Brain microvascular endothelial cell (primary cell): ENCODE results near the gene KLRG1.

Source experiments
- DNase-seq: peaks from one replicate; pipeline ENCODE4 v3.0.0-alpha.2; 2020
- H3K27ac ChIP-seq: fragments of 250-450 bp; sonication (Bioruptor Pico); 2 replicates; pipeline ENCODE4 v1.5.1; 2020; ENCODE audit warnings: mild to moderate bottlenecking, moderate library complexity
- H3K27me3 ChIP-seq: fragments of 250-450 bp; sonication (Bioruptor Pico); replicated peaks from 2 replicates; pipeline ENCODE4 v1.5.1; 2020; ENCODE audit warnings: mild to moderate bottlenecking
- H3K36me3 ChIP-seq: fragments of 250-450 bp; sonication (Bioruptor Pico); replicated peaks from 2 replicates; pipeline ENCODE4 v1.5.1; 2020; ENCODE audit warnings: mild to moderate bottlenecking
- H3K4me3 ChIP-seq: 2 replicates; pipeline ENCODE4 v1.5.1; 2011; ENCODE audit warnings: low read depth, mild to moderate bottlenecking, control low read depth, low read length, moderate library complexity
- CTCF ChIP-seq: IDR thresholded peaks from 2 replicates; pipeline ENCODE4 v1.5.1; 2011; ENCODE audit warnings: low read depth, mild to moderate bottlenecking, moderate library complexity, low read length, control low read depth, inconsistent platforms; ENCODE audit errors: missing control alignments
- in situ Hi-C: cut with HindIII; loops from 2 replicates; pipeline ENCODE4 v1.10.0; 2017; ENCODE audit warnings: low sequenced_read_pairs, low pct_ligation_motif_present

KLRG1 gene

DNA sequence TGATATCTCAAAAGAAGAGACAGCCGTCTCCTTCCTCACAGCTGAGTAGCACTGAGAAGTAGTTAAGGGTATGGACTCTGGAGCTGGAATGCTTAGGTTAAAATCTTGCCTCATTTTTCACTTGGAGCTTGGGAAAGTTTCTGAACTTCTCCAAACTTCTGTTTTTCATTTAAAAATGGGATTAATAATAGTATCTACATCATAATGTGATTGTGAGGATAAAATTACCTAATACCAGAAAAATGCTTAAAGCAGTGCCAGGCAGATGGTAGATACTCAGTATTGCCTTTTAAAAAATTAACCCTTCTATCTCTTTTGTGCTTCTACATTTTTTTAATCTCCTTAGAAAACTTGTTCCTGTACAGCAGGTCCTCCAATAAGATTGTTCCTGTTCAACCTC, 63.3 kb downstream of the KLRG1 start:
- DNase-seq = no peak
- no peak overlapping the region for H3K4me3 ChIP-seq
- no peak overlapping the region for H3K27ac ChIP-seq
- TF ChIP-seq CTCF = no peak
- H3K27me3 ChIP-seq = no peaks in the 10 kb centered on the region
- in situ Hi-C loops = no loop called here
- H3K36me3 ChIP-seq = no peaks in the 10 kb centered on the region
